A549 (cell line): ENCODE data around the gene SUV39H1.

Experiments used
- BHLHE40 ChIP-seq: IDR thresholded peaks from 2 replicates; pipeline ENCODE4 v1.6.1; 2012; ENCODE audit warnings: low read depth, low read length, inconsistent platforms
- CEBPB ChIP-seq, 2 experiments: fragments of >200 bp in 1 of 2; sonication (Bioruptor Twin) in 1 of 2; formaldehyde crosslinking in 1 of 2; IDR thresholded peaks; 2 replicates each; pipeline ENCODE4 v1.6.1; 2012 to 2016
- ESRRA ChIP-seq: fragments of 150-350 bp; IDR thresholded peaks from 2 replicates; pipeline ENCODE4 v1.6.1; 2014; ENCODE audit warnings: mild to moderate bottlenecking, low read length, borderline replicate concordance
- HOXB13 ChIP-seq: fragments of 250-450 bp; sonication (Bioruptor Pico); IDR thresholded peaks from 2 replicates; pipeline ENCODE4 v1.5.0; 2020; ENCODE audit warnings: low read depth, mild to moderate bottlenecking, moderate library complexity
- JUN ChIP-seq, 2 experiments: fragments of >200 bp; sonication (Bioruptor Twin); formaldehyde crosslinking; IDR thresholded peaks; 2 replicates in 1 of 2; 3 replicates in 1 of 2; pipeline ENCODE4 v1.6.1; 2016 to 2017
- MAZ ChIP-seq: fragments of 150-350 bp; IDR thresholded peaks from 2 replicates; pipeline ENCODE4 v1.6.1; 2014; ENCODE audit warnings: antibody characterized with exemption, low read depth, low read length, borderline replicate concordance
- NR3C1 ChIP-seq: fragments of >200 bp; sonication (Bioruptor Twin); formaldehyde crosslinking; IDR thresholded peaks from 3 replicates; pipeline ENCODE4 v1.6.1; 2017
- POLR2A ChIP-seq: IDR thresholded peaks from 2 replicates; pipeline ENCODE4 v1.6.1; 2012; ENCODE audit warnings: mild to moderate bottlenecking, low read length
- RNF2 ChIP-seq: fragments of 200-600 bp; sonication (generic); IDR thresholded peaks from 2 replicates; pipeline ENCODE4 v1.6.1; 2016; ENCODE audit warnings: low read depth, mild to moderate bottlenecking, antibody characterized with exemption, moderate library complexity, borderline replicate concordance
- ZSCAN20 ChIP-seq: fragments of 250-450 bp; sonication (Bioruptor Pico); IDR thresholded peaks from 2 replicates; pipeline ENCODE4 v1.8.0; 2022; ENCODE audit warnings: mild to moderate bottlenecking, moderate library complexity
- TF ChIP-seq, protein P1 (sequence below): fragments of >200 bp; sonication (Bioruptor Twin); formaldehyde crosslinking; IDR thresholded peaks from 3 replicates; pipeline ENCODE4 v1.5.1; 2016
- TF ChIP-seq, protein P2 (sequence below): IDR thresholded peaks from 2 replicates; pipeline ENCODE4 v1.6.1; 2012
- TF ChIP-seq, protein P3 (sequence below): fragments of 200-600 bp; sonication (generic); IDR thresholded peaks from 2 replicates; pipeline ENCODE4 v1.6.1; 2016; ENCODE audit warnings: antibody characterized with exemption, mild to moderate bottlenecking, moderate library complexity
- TF ChIP-seq, protein P4 (sequence below): fragments of 450-650 bp; IDR thresholded peaks from 2 replicates; pipeline ENCODE4 v1.6.1; 2014; ENCODE audit warnings: antibody characterized with exemption

DNA sequence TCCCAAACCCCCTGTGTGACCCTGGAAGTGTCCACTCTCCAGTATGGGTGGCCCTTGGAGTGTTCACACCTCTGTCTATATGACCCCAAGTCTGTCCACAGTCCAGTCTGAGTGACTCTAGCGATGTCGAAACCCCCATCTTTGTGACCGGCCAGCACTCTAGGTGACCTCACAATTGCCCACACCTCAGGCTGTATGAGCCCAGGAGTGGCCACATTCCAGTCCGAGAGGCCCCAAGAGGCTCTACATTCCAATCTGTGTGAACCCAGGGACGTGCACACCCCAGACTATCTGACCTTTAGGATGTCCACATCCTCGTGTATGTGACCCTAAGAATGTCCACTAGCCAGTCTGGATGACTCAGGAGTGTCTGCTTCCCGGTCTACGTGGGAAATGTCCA is 57.7 kb downstream of the SUV39H1 start:
- TF ChIP-seq POLR2A (no peak), JUN (IDR thresholded peaks at IDR 0.05) (no peak), CEBPB (IDR thresholded peaks at IDR 0.05) (no peak), NR3C1 (no peak), MAZ (no peak), RNF2 (no peak), BHLHE40 (no peak), ESRRA (no peak), ZSCAN20 (CRISPR knock-in tag) (no peak), HOXB13 (no peak)
- TF ChIP-seq, protein P1, sequence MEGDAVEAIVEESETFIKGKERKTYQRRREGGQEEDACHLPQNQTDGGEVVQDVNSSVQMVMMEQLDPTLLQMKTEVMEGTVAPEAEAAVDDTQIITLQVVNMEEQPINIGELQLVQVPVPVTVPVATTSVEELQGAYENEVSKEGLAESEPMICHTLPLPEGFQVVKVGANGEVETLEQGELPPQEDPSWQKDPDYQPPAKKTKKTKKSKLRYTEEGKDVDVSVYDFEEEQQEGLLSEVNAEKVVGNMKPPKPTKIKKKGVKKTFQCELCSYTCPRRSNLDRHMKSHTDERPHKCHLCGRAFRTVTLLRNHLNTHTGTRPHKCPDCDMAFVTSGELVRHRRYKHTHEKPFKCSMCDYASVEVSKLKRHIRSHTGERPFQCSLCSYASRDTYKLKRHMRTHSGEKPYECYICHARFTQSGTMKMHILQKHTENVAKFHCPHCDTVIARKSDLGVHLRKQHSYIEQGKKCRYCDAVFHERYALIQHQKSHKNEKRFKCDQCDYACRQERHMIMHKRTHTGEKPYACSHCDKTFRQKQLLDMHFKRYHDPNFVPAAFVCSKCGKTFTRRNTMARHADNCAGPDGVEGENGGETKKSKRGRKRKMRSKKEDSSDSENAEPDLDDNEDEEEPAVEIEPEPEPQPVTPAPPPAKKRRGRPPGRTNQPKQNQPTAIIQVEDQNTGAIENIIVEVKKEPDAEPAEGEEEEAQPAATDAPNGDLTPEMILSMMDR, result no peak
- TF ChIP-seq, protein P2, sequence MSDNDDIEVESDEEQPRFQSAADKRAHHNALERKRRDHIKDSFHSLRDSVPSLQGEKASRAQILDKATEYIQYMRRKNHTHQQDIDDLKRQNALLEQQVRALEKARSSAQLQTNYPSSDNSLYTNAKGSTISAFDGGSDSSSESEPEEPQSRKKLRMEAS, result no peak
- TF ChIP-seq, protein P3, sequence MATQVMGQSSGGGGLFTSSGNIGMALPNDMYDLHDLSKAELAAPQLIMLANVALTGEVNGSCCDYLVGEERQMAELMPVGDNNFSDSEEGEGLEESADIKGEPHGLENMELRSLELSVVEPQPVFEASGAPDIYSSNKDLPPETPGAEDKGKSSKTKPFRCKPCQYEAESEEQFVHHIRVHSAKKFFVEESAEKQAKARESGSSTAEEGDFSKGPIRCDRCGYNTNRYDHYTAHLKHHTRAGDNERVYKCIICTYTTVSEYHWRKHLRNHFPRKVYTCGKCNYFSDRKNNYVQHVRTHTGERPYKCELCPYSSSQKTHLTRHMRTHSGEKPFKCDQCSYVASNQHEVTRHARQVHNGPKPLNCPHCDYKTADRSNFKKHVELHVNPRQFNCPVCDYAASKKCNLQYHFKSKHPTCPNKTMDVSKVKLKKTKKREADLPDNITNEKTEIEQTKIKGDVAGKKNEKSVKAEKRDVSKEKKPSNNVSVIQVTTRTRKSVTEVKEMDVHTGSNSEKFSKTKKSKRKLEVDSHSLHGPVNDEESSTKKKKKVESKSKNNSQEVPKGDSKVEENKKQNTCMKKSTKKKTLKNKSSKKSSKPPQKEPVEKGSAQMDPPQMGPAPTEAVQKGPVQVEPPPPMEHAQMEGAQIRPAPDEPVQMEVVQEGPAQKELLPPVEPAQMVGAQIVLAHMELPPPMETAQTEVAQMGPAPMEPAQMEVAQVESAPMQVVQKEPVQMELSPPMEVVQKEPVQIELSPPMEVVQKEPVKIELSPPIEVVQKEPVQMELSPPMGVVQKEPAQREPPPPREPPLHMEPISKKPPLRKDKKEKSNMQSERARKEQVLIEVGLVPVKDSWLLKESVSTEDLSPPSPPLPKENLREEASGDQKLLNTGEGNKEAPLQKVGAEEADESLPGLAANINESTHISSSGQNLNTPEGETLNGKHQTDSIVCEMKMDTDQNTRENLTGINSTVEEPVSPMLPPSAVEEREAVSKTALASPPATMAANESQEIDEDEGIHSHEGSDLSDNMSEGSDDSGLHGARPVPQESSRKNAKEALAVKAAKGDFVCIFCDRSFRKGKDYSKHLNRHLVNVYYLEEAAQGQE, result no peak
- TF ChIP-seq, protein P4, sequence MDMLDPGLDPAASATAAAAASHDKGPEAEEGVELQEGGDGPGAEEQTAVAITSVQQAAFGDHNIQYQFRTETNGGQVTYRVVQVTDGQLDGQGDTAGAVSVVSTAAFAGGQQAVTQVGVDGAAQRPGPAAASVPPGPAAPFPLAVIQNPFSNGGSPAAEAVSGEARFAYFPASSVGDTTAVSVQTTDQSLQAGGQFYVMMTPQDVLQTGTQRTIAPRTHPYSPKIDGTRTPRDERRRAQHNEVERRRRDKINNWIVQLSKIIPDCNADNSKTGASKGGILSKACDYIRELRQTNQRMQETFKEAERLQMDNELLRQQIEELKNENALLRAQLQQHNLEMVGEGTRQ, result no peak
